Naive thymus-derived CD4-positive, alpha-beta T cell (primary cell): ENCODE data around the gene DOK6. TPM values are rescaled to one million over a fixed set of nuclear protein-coding genes. Genes with fewer than 3 reads are reported as not detected.
A peak's percentile ranks its signal among the peaks of the same experiment; 100 is the strongest.

Experiments used
- ATAC-seq: fragments of 150-1000 bp; cut with Tn5 transposase; 2 replicates; pipeline ENCODE4 v1.10.0; 2021; ENCODE audit warnings: mild to moderate bottlenecking, moderate library complexity
- CTCF ChIA-PET: fragments of 350-600 bp; sonication (Branson Sonifier 250); formaldehyde crosslinking; loops from one replicate; lab custom pipeline; 2021; ENCODE audit warnings: antibody characterized with exemption; lab: Charles Lee
- POLR2A ChIA-PET: fragments of 350-600 bp; sonication (Branson Sonifier 250); formaldehyde crosslinking; loops from one replicate; lab custom pipeline; 2021; ENCODE audit warnings: antibody characterized with exemption, inconsistent platforms; lab: Charles Lee
- DNase-seq, 9 donors: peaks; one replicate each; pipeline versions ENCODE4 v3.0.0 to v3.0.0-alpha.2; 2020 to 2022; ENCODE audit warnings: mixed read lengths in 1 of 9
- H3K27ac ChIP-seq: one replicate; pipeline ENCODE4 v1.7.0; 2013; ENCODE audit warnings: mild to moderate bottlenecking, low read depth, low read length, moderate library complexity
- H3K27me3 ChIP-seq, 2 donors: one replicate each; pipeline ENCODE4 v1.7.0; 2013; ENCODE audit warnings: low read length in 2 of 2, mild to moderate bottlenecking in 2 of 2, moderate library complexity in 2 of 2; ENCODE audit not compliant: control insufficient read depth in 2 of 2, insufficient read depth in 2 of 2
- H3K36me3 ChIP-seq, 3 experiments: 1 replicate in 2 of 3; 2 replicates in 1 of 3; pipeline ENCODE4 v1.7.0; 2013; ENCODE audit warnings: low read length in 3 of 3, mild to moderate bottlenecking in 3 of 3, moderate library complexity in 1 of 3; ENCODE audit not compliant: insufficient read depth in 3 of 3, control insufficient read depth in 2 of 3
- H3K4me1 ChIP-seq, 2 donors: one replicate each; pipeline ENCODE4 v1.7.0; 2013; ENCODE audit warnings: low read length in 2 of 2, mild to moderate bottlenecking in 2 of 2, moderate library complexity in 1 of 2; ENCODE audit not compliant: control insufficient read depth in 2 of 2, insufficient read depth in 2 of 2
- H3K4me3 ChIP-seq: 2 replicates; pipeline ENCODE4 v1.7.0; 2013; ENCODE audit warnings: mild to moderate bottlenecking, low read length
- H3K9me3 ChIP-seq, 3 experiments: 1 replicate in 2 of 3; 2 replicates in 1 of 3; pipeline ENCODE4 v1.7.0; 2013; ENCODE audit warnings: low read length in 3 of 3; ENCODE audit not compliant: control insufficient read depth in 2 of 3
- H3K27ac Mint-ChIP-seq, 9 donors: one replicate each; pipeline ENCODE4 v1.8.0; 2020 to 2022; ENCODE audit warnings: mixed read lengths in 9 of 9, mild to moderate bottlenecking in 8 of 9, moderate library complexity in 5 of 9, inconsistent platforms in 2 of 9
- H3K27me3 Mint-ChIP-seq, 5 donors: one replicate each; pipeline ENCODE4 v1.8.0; 2021 to 2022; ENCODE audit warnings: mixed read lengths in 5 of 5, mild to moderate bottlenecking in 1 of 5
- H3K36me3 Mint-ChIP-seq, 5 donors: one replicate each; pipeline ENCODE4 v1.8.0; 2020 to 2022; ENCODE audit warnings: mixed read lengths in 5 of 5, mild to moderate bottlenecking in 3 of 5, inconsistent platforms in 1 of 5
- H3K4me1 Mint-ChIP-seq, 7 donors: one replicate each; pipeline ENCODE4 v1.8.0; 2020 to 2022; ENCODE audit warnings: mixed read lengths in 7 of 7, mild to moderate bottlenecking in 3 of 7, inconsistent platforms in 1 of 7
- H3K4me3 Mint-ChIP-seq, 10 donors: one replicate each; pipeline ENCODE4 v1.8.0; 2020 to 2022; ENCODE audit warnings: mild to moderate bottlenecking in 10 of 10, mixed read lengths in 10 of 10, moderate library complexity in 6 of 10, inconsistent platforms in 2 of 10
- H3K9me3 Mint-ChIP-seq, 11 donors: one replicate each; pipeline ENCODE4 v1.8.0; 2020 to 2022; ENCODE audit warnings: mixed read lengths in 11 of 11, mild to moderate bottlenecking in 4 of 11, inconsistent platforms in 1 of 11, moderate library complexity in 1 of 11
- intact Hi-C, 2 donors: fragments of 100-400 bp; cut with micrococcal nuclease; formaldehyde crosslinking; loops; one replicate each; pipeline ENCODE4 v1.15.1; 2023
- polyA plus RNA-seq, 2 donors: library from polyadenylated mRNA; unstranded; fragments of 300-500 nt; fragmentation: Illumina TruSeq; gene quantifications; one replicate each; pipeline ENCODE4 v1.2.3, GENCODE V29; 2021
- total RNA-seq, 6 experiments: library from RNA in 5 of 6; stranded (reverse) in 5 of 6; gene quantifications; 1 replicate in 5 of 6; 2 replicates in 1 of 6; pipeline ENCODE4 v1.2.3 and lab custom pipeline; 2021 to 2026

The DOK6 gene
- total and polyA plus RNA-seq, 7 experiments from 2014 or later = 0.06 to 0.11 TPM; not detected in 5

GRCh38 chr18:69689121-69689759 is 288.6 kb downstream of the DOK6 start:
- POLR2A ChIA-PET = interaction anchor here (0.6 kb wide), 1 partner anchor 10 kb away, joined by 4 read pairs; no protein-coding TSS in a partner anchor
- DNase-seq (no peak), ATAC-seq (no peak)
- Mint-ChIP-seq H3K4me3 (no peak overlapping the region), H3K27ac (no peak overlapping the region), H3K36me3 (no peaks in the 10 kb centered on the region), H3K9me3 (peaks cover 0 to 4% (median 0%) of the 10 kb centered on the region in 11 donors), H3K27me3 (peaks cover 0 to 9% (median 5%) of the 10 kb centered on the region in 5 donors), H3K4me1 (no peaks in the 10 kb centered on the region)
- CTCF ChIA-PET = interaction anchor here (0.6 kb wide), 1 partner anchor 36 kb away, joined by 3 read pairs; no protein-coding TSS in a partner anchor
- no peaks in the 10 kb centered on the region for H3K36me3 ChIP-seq
- no peaks in the 10 kb centered on the region for H3K9me3 ChIP-seq
- intact Hi-C loops = no loop called here
- H3K4me1 ChIP-seq = no peaks in the 10 kb centered on the region
- H3K27me3 ChIP-seq = no peaks in the 10 kb centered on the region
- H3K4me3 ChIP-seq = no peak overlapping the region
- H3K27ac ChIP-seq = no peak overlapping the region

- H3K27me3 Mint-ChIP-seq = peaks cover 0 to 3% (median 0%) of the 10 kb centered on the region in 5 donors
- no peak overlapping the region for H3K4me3 ChIP-seq
- no peaks in the 10 kb centered on the region for H3K27me3 ChIP-seq
- no peak for DNase-seq
- H3K4me1 Mint-ChIP-seq = no peaks in the 10 kb centered on the region
- no peak overlapping the region for H3K4me3 Mint-ChIP-seq
- H3K9me3 Mint-ChIP-seq = peaks cover 0 to 3% (median 0%) of the 10 kb centered on the region in 11 donors
- H3K27ac ChIP-seq = no peak overlapping the region
- ATAC-seq = no peak
- POLR2A ChIA-PET = no interaction called here
- no peaks in the 10 kb centered on the region for H3K9me3 ChIP-seq
- CTCF ChIA-PET = interaction anchor here (0.6 kb wide), 1 partner anchor 130 kb away, joined by 4 read pairs; no protein-coding TSS in a partner anchor
- H3K36me3 ChIP-seq = no peaks in the 10 kb centered on the region
- intact Hi-C loops = no loop called here
- H3K27ac Mint-ChIP-seq = peak overlapping the region in 1 of 9 donors; percentile 48
- H3K36me3 Mint-ChIP-seq = no peaks in the 10 kb centered on the region
- H3K4me1 ChIP-seq = no peaks in the 10 kb centered on the region
Measured at GRCh38 chr18:69691008-69691760, 290.5 kb downstream of the DOK6 start.

GRCh38 chr18:69697069-69697468 is 296.4 kb downstream of the DOK6 start:
- no peaks in the 10 kb centered on the region for H3K27me3 ChIP-seq
- Mint-ChIP-seq H3K27ac (no peak overlapping the region), H3K36me3 (no peaks in the 10 kb centered on the region), H3K4me1 (peaks cover 0 to 1% (median 0%) of the 10 kb centered on the region in 7 donors), H3K4me3 (no peak overlapping the region), H3K9me3 (peaks cover 0 to 3% (median 0%) of the 10 kb centered on the region in 11 donors), H3K27me3 (no peaks in the 10 kb centered on the region)
- ChIA-PET CTCF (no interaction called here), POLR2A (interaction anchor here (1.0 kb wide), 1 partner anchor 16 kb away, joined by 3 read pairs; no protein-coding TSS in a partner anchor)
- H3K4me3 ChIP-seq = no peak overlapping the region
- no peaks in the 10 kb centered on the region for H3K36me3 ChIP-seq
- no peak overlapping the region for H3K27ac ChIP-seq
- H3K9me3 ChIP-seq = no peaks in the 10 kb centered on the region
- DNase-seq (no peak), ATAC-seq (no peak)
- intact Hi-C loops = no loop called here
- H3K4me1 ChIP-seq = no peaks in the 10 kb centered on the region

GRCh38 chr18:69697689-69698088 is 297.0 kb downstream of the DOK6 start:
- Histone ChIP-seq H3K9me3 (no peaks in the 10 kb centered on the region), H3K27me3 (no peaks in the 10 kb centered on the region), H3K36me3 (no peaks in the 10 kb centered on the region), H3K4me1 (no peaks in the 10 kb centered on the region), H3K27ac (no peak overlapping the region), H3K4me3 (no peak overlapping the region)
- H3K36me3 Mint-ChIP-seq = no peaks in the 10 kb centered on the region
- ATAC-seq (no peak), DNase-seq (no peak)
- H3K27me3 Mint-ChIP-seq = no peaks in the 10 kb centered on the region
- peaks cover 0 to 1% (median 0%) of the 10 kb centered on the region in 7 donors for H3K4me1 Mint-ChIP-seq
- H3K4me3 Mint-ChIP-seq = no peak overlapping the region
- POLR2A ChIA-PET = no interaction called here
- H3K27ac Mint-ChIP-seq = no peak overlapping the region
- H3K9me3 Mint-ChIP-seq = peaks cover 0 to 3% (median 0%) of the 10 kb centered on the region in 11 donors
- intact Hi-C loops = no loop called here
- CTCF ChIA-PET = no interaction called here

GRCh38 chr18:69701305-69701704 is 300.6 kb downstream of the DOK6 start:
- ATAC-seq = no peak
- Histone ChIP-seq H3K36me3 (no peaks in the 10 kb centered on the region), H3K9me3 (no peaks in the 10 kb centered on the region), H3K27ac (no peak overlapping the region), H3K4me3 (no peak overlapping the region), H3K4me1 (no peaks in the 10 kb centered on the region), H3K27me3 (no peaks in the 10 kb centered on the region)
- H3K27ac Mint-ChIP-seq = no peak overlapping the region
- CTCF ChIA-PET = no interaction called here
- H3K4me3 Mint-ChIP-seq = no peak overlapping the region
- no peak for DNase-seq
- H3K4me1 Mint-ChIP-seq = peaks cover 0 to 4% (median 0%) of the 10 kb centered on the region in 7 donors
- POLR2A ChIA-PET = no interaction called here
- no peaks in the 10 kb centered on the region for H3K36me3 Mint-ChIP-seq
- no peaks in the 10 kb centered on the region for H3K9me3 Mint-ChIP-seq
- intact Hi-C loops = no loop called here
- no peaks in the 10 kb centered on the region for H3K27me3 Mint-ChIP-seq

- Mint-ChIP-seq H3K27ac (no peak overlapping the region), H3K27me3 (no peaks in the 10 kb centered on the region), H3K4me3 (no peak overlapping the region), H3K36me3 (no peaks in the 10 kb centered on the region), H3K9me3 (peaks cover 0 to 7% (median 0%) of the 10 kb centered on the region in 11 donors), H3K4me1 (peaks cover 0 to 4% (median 0%) of the 10 kb centered on the region in 7 donors)
- ChIA-PET CTCF (no interaction called here), POLR2A (no interaction called here)
- H3K9me3 ChIP-seq = no peaks in the 10 kb centered on the region
- no peaks in the 10 kb centered on the region for H3K4me1 ChIP-seq
- no peaks in the 10 kb centered on the region for H3K36me3 ChIP-seq
- H3K27ac ChIP-seq = no peak overlapping the region
- no peak for DNase-seq
- intact Hi-C loops = no loop called here
- no peak overlapping the region for H3K4me3 ChIP-seq
- no peak for ATAC-seq
- H3K27me3 ChIP-seq = no peaks in the 10 kb centered on the region
Measured at GRCh38 chr18:69703461-69703860, 302.8 kb downstream of the DOK6 start.
